HepG2 (cell line): ENCODE data around the gene RNF17. TPM values are rescaled to one million over a fixed set of nuclear protein-coding genes. Genes with fewer than 3 reads are reported as not detected.
A peak's percentile ranks its signal among the peaks of the same experiment; 100 is the strongest.

Source experiments
- ARID4A ChIP-seq: sonication (generic); formaldehyde crosslinking; IDR thresholded peaks from 2 replicates; pipeline ENCODE4 v1.5.0; 2020; ENCODE audit warnings: mild to moderate bottlenecking, missing genetic modification reagents, borderline replicate concordance
- BCL3 ChIP-seq: sonication (generic); formaldehyde crosslinking; IDR thresholded peaks from 2 replicates; pipeline ENCODE4 v1.5.1; 2020; ENCODE audit warnings: mild to moderate bottlenecking, missing genetic modification reagents, moderate library complexity
- GATA4 ChIP-seq: sonication (generic); IDR thresholded peaks from 2 replicates; pipeline ENCODE4 v1.6.1; 2016; ENCODE audit warnings: antibody characterized with exemption, low read depth, borderline replicate concordance
- MLX ChIP-seq: IDR thresholded peaks from 2 replicates; pipeline ENCODE4 v1.6.1; 2016
- RAD51 ChIP-seq: fragments of 450-650 bp; IDR thresholded peaks from 2 replicates; pipeline ENCODE4 v1.6.1; 2016; ENCODE audit warnings: borderline replicate concordance
- RARA ChIP-seq: IDR thresholded peaks from 2 replicates; pipeline ENCODE4 v1.6.1; 2016; ENCODE audit warnings: missing genetic modification reagents, missing compliant biosample characterization
- SOX13 ChIP-seq, 3 experiments: fragments of 450-650 bp in 1 of 3; sonication (generic) in 1 of 3; formaldehyde crosslinking in 1 of 3; IDR thresholded peaks in 2 of 3; conservative IDR thresholded peaks in 1 of 3; 2 replicates each; pipeline versions ENCODE4 v1.5.0 to v1.6.1; 2016 to 2020; ENCODE audit warnings: antibody characterized with exemption in 1 of 3, mild to moderate bottlenecking in 1 of 3, missing compliant biosample characterization in 1 of 3, missing genetic modification reagents in 1 of 3, moderate library complexity in 1 of 3
- TCF7L2 ChIP-seq: IDR thresholded peaks from 2 replicates; pipeline ENCODE4 v1.6.1; 2011; ENCODE audit warnings: mild to moderate bottlenecking, low read depth, low read length, moderate library complexity
- YEATS4 ChIP-seq: sonication (generic); formaldehyde crosslinking; IDR thresholded peaks from 2 replicates; pipeline ENCODE4 v1.4.0; 2020; ENCODE audit warnings: missing genetic modification reagents, borderline replicate concordance
- ZFX ChIP-seq: sonication (generic); formaldehyde crosslinking; IDR thresholded peaks from 2 replicates; pipeline ENCODE4 v1.4.0; 2020; ENCODE audit warnings: mild to moderate bottlenecking, low read depth, missing genetic modification reagents, moderate library complexity
- ZNF142 ChIP-seq: sonication (generic); formaldehyde crosslinking; IDR thresholded peaks from 2 replicates; pipeline ENCODE4 v1.4.0; 2020; ENCODE audit warnings: missing genetic modification reagents
- polyA plus RNA-seq, 8 experiments: library from polyadenylated mRNA; depleted of rRNA in 3 of 8; stranded (reverse) in 7 of 8; unstranded in 1 of 8; fragments of >200 nt; fragmentation: Illumina TruSeq in 4 of 8; extraction: Trizol in 4 of 8; gene quantifications; 2 replicates each; pipeline versions ENCODE4 v1.2.1 to v1.2.3, GENCODE V29; 2011 to 2016; ENCODE audit warnings: low read depth in 4 of 8, missing spikeins in 1 of 8, mixed read lengths in 1 of 8; ENCODE audit not compliant: insufficient read depth in 1 of 8
- total RNA-seq, 5 experiments: library from RNA; depleted of rRNA; stranded (reverse); fragments of >200 nt; fragmentation: Illumina TruSeq; extraction: Trizol; gene quantifications; 2 replicates each; pipeline ENCODE4 v1.2.3, GENCODE V29; 2016; ENCODE audit warnings: low read depth in 1 of 5
- TF ChIP-seq, protein P1 (sequence below): sonication (generic); formaldehyde crosslinking; IDR thresholded peaks from 2 replicates; pipeline ENCODE4 v1.8.0; 2022; ENCODE audit warnings: mild to moderate bottlenecking, missing genetic modification reagents; ENCODE audit not compliant: insufficient replicate concordance

RNF17 gene
- total and polyA plus RNA-seq, 2 of the 13 experiments (the other 11 are each of a cell fraction or from before 2014, with no cell fraction given) = not detected

GRCh38 chr13:24925318-24926231 is 161.6 kb downstream of the RNF17 start (continued):
- TF ChIP-seq ZNF142 (no peak), SOX13 (IDR thresholded peaks at IDR 0.05) (no peak), SOX13 (CRISPR knock-in tag; conservative IDR thresholded peaks at IDR 0.05 in 1 of 2, IDR thresholded peaks at IDR 0.05 in 1 of 2) (peak in 1 of 2 experiments; percentile 59; a peak in 2 of 4 replicates), TCF7L2 (no peak), RARA (CRISPR knock-in tag) (peak; percentile 63), RAD51 (no peak), MLX (CRISPR knock-in tag) (peak; percentile 46; the same call in 1 of the 2 replicates), GATA4 (no peak), BCL3 (no peak), YEATS4 (CRISPR knock-in tag) (0 out of 2 replicates have a peak, but pooled peaks have one; percentile 45), ZFX (CRISPR knock-in tag) (no peak), ARID4A (CRISPR knock-in tag) (0 out of 2 replicates have a peak, but pooled peaks have one; percentile 9)
- TF ChIP-seq, protein P1, sequence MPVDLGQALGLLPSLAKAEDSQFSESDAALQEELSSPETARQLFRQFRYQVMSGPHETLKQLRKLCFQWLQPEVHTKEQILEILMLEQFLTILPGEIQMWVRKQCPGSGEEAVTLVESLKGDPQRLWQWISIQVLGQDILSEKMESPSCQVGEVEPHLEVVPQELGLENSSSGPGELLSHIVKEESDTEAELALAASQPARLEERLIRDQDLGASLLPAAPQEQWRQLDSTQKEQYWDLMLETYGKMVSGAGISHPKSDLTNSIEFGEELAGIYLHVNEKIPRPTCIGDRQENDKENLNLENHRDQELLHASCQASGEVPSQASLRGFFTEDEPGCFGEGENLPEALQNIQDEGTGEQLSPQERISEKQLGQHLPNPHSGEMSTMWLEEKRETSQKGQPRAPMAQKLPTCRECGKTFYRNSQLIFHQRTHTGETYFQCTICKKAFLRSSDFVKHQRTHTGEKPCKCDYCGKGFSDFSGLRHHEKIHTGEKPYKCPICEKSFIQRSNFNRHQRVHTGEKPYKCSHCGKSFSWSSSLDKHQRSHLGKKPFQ (CRISPR knock-in tag) = no peak
